PC-3 (cell line): ENCODE measurements around the gene PPP2R1B. TPM values are rescaled to one million over a fixed set of nuclear protein-coding genes. Genes with fewer than 3 reads are reported as not detected.

Source experiments
- ATAC-seq: fragments of 200-7000 bp; cut with Tn5 transposase; 2 replicates; pipeline ENCODE4 v1.9.1; 2020; ENCODE audit warnings: mild to moderate bottlenecking, moderate library complexity
- BruUV-seq: library from RNA; stranded (reverse); fragments of 400-500 nt; replicated peaks from 2 replicates; lab custom pipeline; 2021; lab: Mats Ljungman, UMichigan
- CTCF ChIA-PET: fragments of 300-600 bp; sonication (Branson Sonifier 250); formaldehyde crosslinking; loops from one replicate; lab custom pipeline; 2022; ENCODE audit warnings: antibody characterized with exemption; lab: Charles Lee
- POLR2A ChIA-PET: fragments of 300-600 bp; sonication (Branson Sonifier 250); formaldehyde crosslinking; loops from one replicate; lab custom pipeline; 2022; ENCODE audit warnings: antibody characterized with exemption; ENCODE audit not compliant: unreplicated experiment; lab: Charles Lee
- DNase-seq: peaks from one replicate; pipeline ENCODE4 v3.0.0-alpha.2; 2015
- H2AFZ ChIP-seq: fragments of 300-600 bp; sonication (generic); 2 replicates; pipeline ENCODE4 v1.6.0; 2016; ENCODE audit warnings: antibody characterized with exemption, low read length
- H3F3A ChIP-seq: fragments of 300-600 bp; sonication (generic); one replicate; pipeline ENCODE4 v1.6.0; 2017; ENCODE audit warnings: antibody characterized with exemption, low read length, control low read depth, mild to moderate bottlenecking; ENCODE audit not compliant: unreplicated experiment
- H3K27ac ChIP-seq: fragments of 300-600 bp; sonication (generic); 2 replicates; pipeline ENCODE4 v1.5.1; 2016; ENCODE audit warnings: mild to moderate bottlenecking, low read length
- H3K27me3 ChIP-seq: fragments of 300-600 bp; sonication (generic); 2 replicates; pipeline ENCODE4 v1.6.1; 2016; ENCODE audit warnings: low read length, mixed read lengths
- H3K36me3 ChIP-seq: fragments of 300-600 bp; sonication (generic); 2 replicates; pipeline ENCODE4 v1.6.1; 2016; ENCODE audit warnings: low read depth, mixed run types, low read length, mixed read lengths
- H3K4me1 ChIP-seq: fragments of 300-600 bp; sonication (generic); 2 replicates; pipeline ENCODE4 v1.5.1; 2016; ENCODE audit warnings: low read length; ENCODE audit not compliant: insufficient read depth
- H3K4me2 ChIP-seq: fragments of 300-600 bp; sonication (generic); 2 replicates; pipeline ENCODE4 v1.6.0; 2016; ENCODE audit warnings: low read length
- H3K4me3 ChIP-seq: fragments of 300-600 bp; sonication (generic); 2 replicates; pipeline ENCODE4 v1.5.1; 2016; ENCODE audit warnings: mild to moderate bottlenecking, low read length, mixed read lengths
- H3K79me2 ChIP-seq: fragments of 300-600 bp; sonication (generic); 2 replicates; pipeline ENCODE4 v1.6.1; 2017; ENCODE audit warnings: low read length, mixed read lengths
- H3K9ac ChIP-seq: fragments of 300-600 bp; sonication (generic); 2 replicates; pipeline ENCODE4 v1.6.0; 2016; ENCODE audit warnings: mild to moderate bottlenecking, low read length
- H3K9me2 ChIP-seq: fragments of 300-600 bp; sonication (generic); replicated peaks from 2 replicates; pipeline ENCODE4 v1.6.1; 2016; ENCODE audit warnings: mixed run types, low read length, mixed read lengths
- H3K9me3 ChIP-seq: fragments of 300-600 bp; sonication (generic); 2 replicates; pipeline ENCODE4 v1.6.1; 2016; ENCODE audit warnings: low read length, mixed read lengths
- H4K20me1 ChIP-seq: fragments of 300-600 bp; sonication (generic); 2 replicates; pipeline ENCODE4 v1.6.1; 2016; ENCODE audit warnings: low read length, mixed read lengths
- EZH2 ChIP-seq: fragments of 300-600 bp; sonication (generic); IDR thresholded peaks from one replicate; pipeline ENCODE4 v1.6.1; 2017; ENCODE audit warnings: antibody characterized with exemption, mild to moderate bottlenecking, low read length; ENCODE audit not compliant: unreplicated experiment
- EZH2phosphoT487 ChIP-seq: fragments of 300-600 bp; sonication (generic); IDR thresholded peaks from 2 replicates; pipeline ENCODE4 v1.6.1; 2018; ENCODE audit warnings: mild to moderate bottlenecking, antibody characterized with exemption, low read length, borderline replicate concordance
- intact Hi-C: fragments of 100-400 bp; cut with micrococcal nuclease; formaldehyde crosslinking; loops from 2 replicates; pipeline ENCODE4 v1.9.0; 2023
- total RNA-seq: library from RNA; depleted of rRNA; stranded (reverse); fragments of >200 nt; gene quantifications from 2 replicates; pipeline ENCODE4 v1.2.3, GENCODE V29; 2014
- TF ChIP-seq, protein P1 (sequence below): fragments of 300-600 bp; sonication (generic); conservative IDR thresholded peaks from 2 replicates; pipeline ENCODE4 v1.5.1; 2017; ENCODE audit warnings: antibody characterized with exemption, low read depth, mild to moderate bottlenecking, low read length

The PPP2R1B gene
- total RNA-seq, 1 experiment from 2014 or later: 41.5 TPM

DNA sequence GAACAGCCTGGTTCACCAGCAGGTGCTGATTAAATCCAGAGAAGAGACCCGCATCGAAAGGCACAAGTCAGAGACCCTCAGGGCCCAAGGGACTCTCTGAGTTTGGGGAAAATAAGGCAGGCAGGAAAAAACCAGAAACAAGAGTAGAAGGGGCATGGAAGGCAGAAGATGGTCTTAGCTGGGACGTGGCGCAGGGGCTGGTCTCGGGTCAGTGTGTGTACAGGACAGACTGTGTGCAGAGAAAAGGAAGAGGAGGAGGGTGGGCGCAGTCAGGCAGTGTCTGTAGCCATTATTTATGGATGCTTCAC, 31.3 kb downstream of the PPP2R1B start:
- CTCF ChIA-PET: interaction anchor here (0.7 to 0.9 kb wide), 2 partner anchors 16 to 32 kb away, joined by 4 read pairs; partner anchors contain the start of gene PPP2R1B
- Histone ChIP-seq H2AFZ (no peak overlapping the region), H3F3A (peaks cover 6% of the 10 kb centered on the region), H4K20me1 (no peaks in the 10 kb centered on the region), H3K27ac (peak overlapping the region; percentile 96), H3K9me2 (no peaks in the 10 kb centered on the region), H3K4me2 (peak overlapping the region; percentile 82), H3K4me3 (peak overlapping the region; percentile 55; the same call in 1 of the 2 replicates), H3K4me1 (peaks cover 45% of the 10 kb centered on the region), H3K9ac (peak overlapping the region; percentile 82), H3K36me3 (peaks cover 3% of the 10 kb centered on the region; the same call in 1 of the 2 replicates), H3K79me2 (no peaks in the 10 kb centered on the region), H3K9me3 (no peaks in the 10 kb centered on the region), H3K27me3 (no peaks in the 10 kb centered on the region)
- no peak for DNase-seq
- POLR2A ChIA-PET: interaction anchor here (0.6 kb wide), 1 partner anchor 184 kb away, joined by 4 read pairs; the partner anchor contains the start of gene C11orf52
- TSS peak; percentile 19 for BruUV-seq
- no peak for TF ChIP-seq EZH2
- TF ChIP-seq EZH2phosphoT487: no peak
- TF ChIP-seq, protein P1, sequence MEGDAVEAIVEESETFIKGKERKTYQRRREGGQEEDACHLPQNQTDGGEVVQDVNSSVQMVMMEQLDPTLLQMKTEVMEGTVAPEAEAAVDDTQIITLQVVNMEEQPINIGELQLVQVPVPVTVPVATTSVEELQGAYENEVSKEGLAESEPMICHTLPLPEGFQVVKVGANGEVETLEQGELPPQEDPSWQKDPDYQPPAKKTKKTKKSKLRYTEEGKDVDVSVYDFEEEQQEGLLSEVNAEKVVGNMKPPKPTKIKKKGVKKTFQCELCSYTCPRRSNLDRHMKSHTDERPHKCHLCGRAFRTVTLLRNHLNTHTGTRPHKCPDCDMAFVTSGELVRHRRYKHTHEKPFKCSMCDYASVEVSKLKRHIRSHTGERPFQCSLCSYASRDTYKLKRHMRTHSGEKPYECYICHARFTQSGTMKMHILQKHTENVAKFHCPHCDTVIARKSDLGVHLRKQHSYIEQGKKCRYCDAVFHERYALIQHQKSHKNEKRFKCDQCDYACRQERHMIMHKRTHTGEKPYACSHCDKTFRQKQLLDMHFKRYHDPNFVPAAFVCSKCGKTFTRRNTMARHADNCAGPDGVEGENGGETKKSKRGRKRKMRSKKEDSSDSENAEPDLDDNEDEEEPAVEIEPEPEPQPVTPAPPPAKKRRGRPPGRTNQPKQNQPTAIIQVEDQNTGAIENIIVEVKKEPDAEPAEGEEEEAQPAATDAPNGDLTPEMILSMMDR: no peak
- intact Hi-C loops: loop anchor here (1.0 to 2.0 kb wide), 4 partner anchors 14 to 131 kb away; partner anchors contain the start of gene PPP2R1B
- no peak for ATAC-seq

DNA sequence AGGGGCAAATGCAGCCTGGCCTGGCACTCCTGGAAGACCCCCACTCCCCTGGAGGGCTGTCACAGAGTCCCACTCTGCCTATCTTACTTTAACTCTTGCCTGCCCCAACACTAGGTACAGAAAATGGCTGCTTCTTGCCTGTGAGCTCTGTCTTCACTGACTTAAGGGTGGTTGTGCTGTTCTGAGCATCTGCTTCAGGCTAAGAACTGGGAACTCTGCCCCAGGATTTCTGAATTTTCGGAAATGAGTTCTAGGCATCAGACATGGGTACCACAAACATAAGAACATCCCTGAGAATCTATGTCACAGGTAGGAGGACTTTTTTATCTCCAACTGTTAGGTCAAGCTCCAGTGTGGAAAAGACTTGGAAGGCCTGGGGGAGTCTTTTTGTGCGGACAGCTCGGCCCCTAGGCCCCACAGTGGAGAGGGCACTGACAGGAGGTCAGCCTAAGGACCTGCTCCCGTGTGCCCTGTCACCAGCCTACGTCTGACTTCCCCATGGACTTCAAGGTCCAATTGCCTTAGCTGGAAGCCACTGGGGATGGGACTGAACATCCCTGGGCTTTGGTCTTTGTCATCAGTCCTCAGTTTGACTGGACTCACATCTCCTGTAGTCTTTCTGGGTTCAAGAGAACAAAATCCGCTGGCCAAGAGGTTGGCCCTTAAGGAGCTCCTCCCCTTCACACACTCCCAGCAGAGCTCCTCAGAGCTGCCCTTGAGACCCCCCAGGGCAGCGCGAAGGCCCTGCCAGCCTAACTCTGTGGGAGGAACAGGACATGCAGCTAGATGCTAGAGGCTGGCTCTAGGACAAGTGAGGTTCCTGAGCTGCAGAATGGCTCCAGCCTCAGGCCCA, 31.9 kb downstream of the PPP2R1B start:
- peak overlapping the region; percentile 82 for H3K4me2 ChIP-seq
- no peak for DNase-seq
- H3K27me3 ChIP-seq: no peaks in the 10 kb centered on the region
- ChIA-PET CTCF (interaction anchor here (0.7 to 0.9 kb wide), 2 partner anchors 16 to 32 kb away, joined by 4 read pairs; partner anchors contain the start of gene PPP2R1B), POLR2A (no interaction called here)
- peaks cover 45% of the 10 kb centered on the region for H3K4me1 ChIP-seq
- intact Hi-C loops: loop anchor here (2.0 kb wide), 1 partner anchor 14 kb away; no protein-coding TSS in a partner anchor
- H3K9me3 ChIP-seq: no peaks in the 10 kb centered on the region
- peak overlapping the region; percentile 82 for H3K9ac ChIP-seq
- no TSS peak for BruUV-seq
- peaks cover 6% of the 10 kb centered on the region for H3F3A ChIP-seq
- ATAC-seq: no peak
- H3K79me2 ChIP-seq: no peaks in the 10 kb centered on the region
- H2AFZ ChIP-seq: no peak overlapping the region
- no peak for TF ChIP-seq EZH2phosphoT487
- TF ChIP-seq EZH2: no peak
- TF ChIP-seq, protein P1: no peak
- H3K9me2 ChIP-seq: no peaks in the 10 kb centered on the region
- H3K36me3 ChIP-seq: 0 out of 2 replicates have a peak, but pooled peaks cover 3% of the 10 kb centered on the region
- no peak overlapping the region for H3K4me3 ChIP-seq
- H4K20me1 ChIP-seq: no peaks in the 10 kb centered on the region
- peak overlapping the region; percentile 96 for H3K27ac ChIP-seq
